Activated CD8-positive, alpha-beta T cell treated with anti-CD3 and anti-CD28 coated beads for 36 hours (primary cell): ENCODE data around the gene EMP1. TPM values are rescaled to one million over a fixed set of nuclear protein-coding genes. Genes with fewer than 3 reads are reported as not detected.

Source experiments
- ATAC-seq: fragments of 200-7000 bp; cut with Tn5 transposase; one replicate; pipeline ENCODE4 v1.10.0; 2021; ENCODE audit warnings: mild to moderate bottlenecking, moderate library complexity
- CTCF ChIA-PET: fragments of 350-600 bp; sonication (Branson Sonifier 250); formaldehyde crosslinking; loops from one replicate; lab custom pipeline; 2021; ENCODE audit warnings: antibody characterized with exemption; lab: Charles Lee
- POLR2A ChIA-PET: fragments of 350-600 bp; sonication (Branson Sonifier 250); formaldehyde crosslinking; loops from one replicate; lab custom pipeline; 2021; ENCODE audit warnings: antibody characterized with exemption; lab: Charles Lee
- DNase-seq: peaks from one replicate; pipeline ENCODE4 v3.0.0-alpha.2; 2020
- H3K27ac Mint-ChIP-seq: one replicate; pipeline ENCODE4 v1.8.0; 2021; ENCODE audit warnings: mild to moderate bottlenecking, mixed read lengths
- H3K27me3 Mint-ChIP-seq: one replicate; pipeline ENCODE4 v1.8.0; 2021; ENCODE audit warnings: mixed read lengths
- H3K36me3 Mint-ChIP-seq: one replicate; pipeline ENCODE4 v1.8.0; 2021; ENCODE audit warnings: low read depth, mixed read lengths
- H3K4me1 Mint-ChIP-seq: one replicate; pipeline ENCODE4 v1.8.0; 2021; ENCODE audit warnings: low read depth, mixed read lengths
- H3K4me3 Mint-ChIP-seq: one replicate; pipeline ENCODE4 v1.8.0; 2021; ENCODE audit warnings: mild to moderate bottlenecking, moderate library complexity, mixed read lengths
- H3K9me3 Mint-ChIP-seq: one replicate; pipeline ENCODE4 v1.8.0; 2021; ENCODE audit warnings: mixed read lengths
- CTCF ChIP-seq: fragments of 200-600 bp; IDR thresholded peaks from one replicate; pipeline ENCODE4 v1.8.0; 2022; ENCODE audit warnings: antibody characterized with exemption, mild to moderate bottlenecking
- intact Hi-C: fragments of 100-400 bp; cut with micrococcal nuclease; formaldehyde crosslinking; loops from one replicate; pipeline ENCODE4 v1.10.0; 2022
- total RNA-seq, 2 experiments: library from RNA; stranded (reverse); gene quantifications; one replicate each; pipeline ENCODE4 v1.2.3, GENCODE V29; 2021

Gene EMP1
- total RNA-seq, 2 experiments from 2014 or later: 3.1 to 3.6 TPM

GRCh38 chr12:13268581-13268980 lies 72.1 kb downstream of the EMP1 start:
- POLR2A ChIA-PET: no interaction called here
- no peaks in the 10 kb centered on the region for H3K9me3 Mint-ChIP-seq
- no peaks in the 10 kb centered on the region for H3K4me1 Mint-ChIP-seq
- peaks cover 8% of the 10 kb centered on the region for H3K27me3 Mint-ChIP-seq
- no peak for DNase-seq
- H3K27ac Mint-ChIP-seq: no peak overlapping the region
- no peak overlapping the region for H3K4me3 Mint-ChIP-seq
- intact Hi-C loops: no loop called here
- no peak for ATAC-seq
- CTCF ChIA-PET: interaction anchor here (0.7 to 3.3 kb wide), 3 partner anchors 9 to 13 kb away, joined by 4 to 18 read pairs (median 7); no protein-coding TSS in a partner anchor
- H3K36me3 Mint-ChIP-seq: no peaks in the 10 kb centered on the region
- no peak for TF ChIP-seq CTCF

Other genes with a start within 250 kb of the EMP1 start
- gene GPRC5D, start 244.6 kb upstream of the EMP1 start, total RNA-seq: not detected
- gene HEBP1, start 196.5 kb upstream of the EMP1 start, total RNA-seq: 10 to 100 TPM; 23.9 to 24.8 TPM
- 10 to 100 TPM; 10.0 to 10.7 TPM for gene FAM234B, start 152.3 kb upstream of the EMP1 start, total RNA-seq
- not detected for gene GSG1, start 93.1 kb upstream of the EMP1 start, total RNA-seq